K562 (cell line): ENCODE measurements around the gene ABHD16A. TPM values are rescaled to one million over a fixed set of nuclear protein-coding genes. Genes with fewer than 3 reads are reported as not detected.

ENCODE experiments used
- ATF6 ChIP-seq: sonication (generic); formaldehyde crosslinking; IDR thresholded peaks from 2 replicates; pipeline ENCODE4 v1.4.0; 2020; ENCODE audit warnings: mild to moderate bottlenecking, missing genetic modification reagents
- BRD9 ChIP-seq: fragments of 450-650 bp; IDR thresholded peaks from 2 replicates; pipeline ENCODE4 v1.6.1; 2018; ENCODE audit warnings: low read depth; ENCODE audit not compliant: partially characterized antibody
- CEBPZ ChIP-seq: fragments of 150-350 bp; IDR thresholded peaks from 2 replicates; pipeline ENCODE4 v1.6.1; 2014; ENCODE audit warnings: low read depth, mild to moderate bottlenecking, low read length, borderline replicate concordance
- DLX4 ChIP-seq: fragments of 250-450 bp; sonication (Bioruptor Pico); IDR thresholded peaks from 2 replicates; pipeline ENCODE4 v1.6.1; 2021; ENCODE audit warnings: mild to moderate bottlenecking
- EHMT2 ChIP-seq: fragments of 450-650 bp; IDR thresholded peaks from 2 replicates; pipeline ENCODE4 v1.6.1; 2018; ENCODE audit warnings: antibody characterized with exemption
- ELF2 ChIP-seq: fragments of 250-450 bp; sonication (Bioruptor Pico); IDR thresholded peaks from 2 replicates; pipeline ENCODE4 v1.5.0; 2021; ENCODE audit warnings: mild to moderate bottlenecking
- ETV5 ChIP-seq: sonication (generic); formaldehyde crosslinking; IDR thresholded peaks from 2 replicates; pipeline ENCODE4 v1.4.0; 2020; ENCODE audit warnings: low read depth, mild to moderate bottlenecking, missing genetic modification reagents
- HMBOX1 ChIP-seq: sonication (generic); IDR thresholded peaks from 2 replicates; pipeline ENCODE4 v1.6.1; 2016
- KDM5B ChIP-seq: fragments of 200-600 bp; sonication (generic); IDR thresholded peaks from 2 replicates; pipeline ENCODE4 v1.6.1; 2012; ENCODE audit warnings: low read depth, mild to moderate bottlenecking, moderate library complexity, low read length, control low read depth, inconsistent platforms; ENCODE audit not compliant: insufficient replicate concordance
- L3MBTL2 ChIP-seq: fragments of 450-650 bp; IDR thresholded peaks from 2 replicates; pipeline ENCODE4 v1.6.1; 2016; ENCODE audit warnings: mild to moderate bottlenecking, moderate library complexity
- MNT ChIP-seq, 2 experiments: fragments of 450-650 bp; conservative IDR thresholded peaks; 2 replicates each; pipeline ENCODE4 v1.6.1; 2017; ENCODE audit warnings: mild to moderate bottlenecking in 2 of 2, moderate library complexity in 2 of 2
- SNIP1 ChIP-seq: fragments of 450-650 bp; IDR thresholded peaks from 2 replicates; pipeline ENCODE4 v1.7.1; 2017; ENCODE audit warnings: low read depth, mild to moderate bottlenecking
- USF1 ChIP-seq: sonication (generic); formaldehyde crosslinking; IDR thresholded peaks from 2 replicates; pipeline ENCODE4 v1.9.0; 2022; ENCODE audit warnings: mild to moderate bottlenecking, missing genetic modification reagents
- XRCC5 ChIP-seq: fragments of 200-400 bp; formaldehyde crosslinking; IDR thresholded peaks from 2 replicates; pipeline ENCODE4 v1.6.1; 2017; ENCODE audit warnings: low read depth, mild to moderate bottlenecking, low read length
- ZBTB8A ChIP-seq: fragments of 450-650 bp; IDR thresholded peaks from 2 replicates; pipeline ENCODE4 v1.6.1; 2018; ENCODE audit warnings: mild to moderate bottlenecking, moderate library complexity; ENCODE audit not compliant: partially characterized antibody
- ZNF830 ChIP-seq: fragments of 250-450 bp; sonication (Bioruptor Pico); IDR thresholded peaks from 2 replicates; pipeline ENCODE4 v1.5.0; 2021; ENCODE audit warnings: mild to moderate bottlenecking
- polyA plus RNA-seq, 8 experiments: library from polyadenylated mRNA; depleted of rRNA in 4 of 8; stranded (reverse) in 5 of 8; unstranded in 3 of 8; fragments of >200 nt; fragmentation: Nextera tagmentation in 2 of 8; fragmentation: Illumina TruSeq in 1 of 8; extraction: Ambion mirVana in 2 of 8; extraction: Trizol in 1 of 8; gene quantifications; 2 replicates each; pipeline versions ENCODE4 v1.2.1 to v1.2.3, GENCODE V29; 2011 to 2014; ENCODE audit warnings: inconsistent platforms in 1 of 8, missing spikeins in 1 of 8
- total RNA-seq, 7 experiments: library from RNA; depleted of rRNA in 6 of 7; stranded (reverse); fragments of >200 nt in 6 of 7; fragmentation: Illumina TruSeq in 2 of 7; extraction: Trizol in 2 of 7; gene quantifications; 2 replicates each; pipeline versions ENCODE4 v1.2.1 to v1.2.3, GENCODE V29; 2011 to 2021; ENCODE audit warnings: low replicate concordance in 1 of 7

ABHD16A gene
- total and polyA plus RNA-seq, 9 of the 15 experiments (the other 6 are each of a cell fraction or from before 2014, with no cell fraction given) = 25.8 to 120 (median 81.6) TPM

GRCh38 chr6:31734821-31735406 lies 31.8 kb upstream of the ABHD16A start (continued):
- TF ChIP-seq MNT (conservative IDR thresholded peaks at IDR 0.05) (no peak), ZBTB8A (no peak), L3MBTL2 (no peak), XRCC5 (no peak), USF1 (CRISPR knock-in tag) (peak; percentile 44; the same call in 1 of the 2 replicates), EHMT2 (peak; percentile 74), ELF2 (CRISPR knock-in tag) (0 out of 2 replicates have a peak, but pooled peaks have one; percentile 21), ZNF830 (CRISPR knock-in tag) (0 out of 2 replicates have a peak, but pooled peaks have one; percentile 18), BRD9 (no peak), ETV5 (CRISPR knock-in tag) (peak; percentile 99), KDM5B (no peak), SNIP1 (no peak), DLX4 (CRISPR knock-in tag) (no peak), HMBOX1 (no peak), CEBPZ (no peak), ATF6 (CRISPR knock-in tag) (no peak; the same call in 1 of the 2 replicates)
